Subcutaneous preadipocyte (primary cell): ENCODE data around the gene LRRC7. TPM values are rescaled to one million over a fixed set of nuclear protein-coding genes. Genes with fewer than 3 reads are reported as not detected.

Source experiments
- total RNA-seq: library from RNA; depleted of rRNA; stranded (reverse); fragments of >200 nt; gene quantifications from 2 replicates; pipeline ENCODE4 v1.2.3, GENCODE V29; 2012

LRRC7 gene
- total RNA-seq: under 0.01 TPM in 1 of 2 replicates, not detected in the other

DNA sequence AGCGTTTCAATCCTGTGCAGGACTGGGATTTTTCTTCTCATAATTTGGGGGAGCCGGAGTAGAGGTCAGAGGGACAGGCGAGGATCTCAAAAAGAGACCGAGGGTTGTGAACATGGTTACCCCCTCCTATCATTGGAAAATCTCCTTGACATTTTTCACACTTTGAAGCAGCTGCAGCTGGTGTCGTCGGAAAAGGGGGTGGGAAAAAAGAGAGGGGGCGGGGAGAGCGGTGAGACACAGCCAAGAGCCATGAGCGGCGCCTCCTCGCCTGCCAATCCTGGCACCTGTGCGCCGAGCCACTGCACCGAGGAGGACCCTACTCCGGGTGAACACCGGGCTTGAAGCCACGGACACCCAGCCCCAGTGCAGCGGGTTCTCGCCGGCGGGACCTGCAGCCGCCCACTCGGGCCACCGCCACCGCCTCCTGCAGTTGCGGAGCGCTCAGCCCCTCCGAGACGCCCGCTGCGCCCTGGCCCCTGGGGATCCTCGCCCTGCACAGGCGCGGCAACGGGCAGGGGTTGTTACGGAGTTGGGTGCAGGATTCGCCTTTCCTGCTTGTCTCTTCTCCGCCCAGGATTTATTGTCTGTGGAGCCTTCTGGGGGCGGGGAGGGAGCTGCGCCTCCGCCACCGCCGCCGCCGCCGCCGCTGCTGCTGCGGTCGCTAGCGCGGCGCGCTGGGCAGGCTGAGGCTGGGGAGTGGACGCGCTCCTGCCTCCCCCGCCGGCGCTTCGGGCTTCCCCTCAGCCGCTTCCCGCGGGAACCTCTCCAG lies at the start of gene LRRC7:
Gene LRRC7 (plus strand): TSS at position 271 of the 769 bp plus-strand sequence. CDS start 718 bp downstream, outside the sequence.

